ENCODE results near the gene MTSS2.

MTSS2 gene

GRCh38 chr16:70715055-70715858, 29.4 kb upstream of the MTSS2 start:
- peak; percentile 99 for FAIRE-seq
- DNase-seq (ENCODE audit: low spot score), result peak; percentile 95

- FAIRE-seq, result no peak
These were observed 28.8 kb upstream of the MTSS2 start for GRCh38 chr16:70714581-70715054.

GRCh38 chr16:70713824-70714223, 28.0 kb upstream of the MTSS2 start:
- no peak for DNase-seq (ENCODE audit: low spot score)
- FAIRE-seq, result no peak

More at GRCh38 chr16:70714581-70715054, 28.8 kb upstream of the MTSS2 start:
- no peak for DNase-seq (ENCODE audit: low spot score)

DNA sequence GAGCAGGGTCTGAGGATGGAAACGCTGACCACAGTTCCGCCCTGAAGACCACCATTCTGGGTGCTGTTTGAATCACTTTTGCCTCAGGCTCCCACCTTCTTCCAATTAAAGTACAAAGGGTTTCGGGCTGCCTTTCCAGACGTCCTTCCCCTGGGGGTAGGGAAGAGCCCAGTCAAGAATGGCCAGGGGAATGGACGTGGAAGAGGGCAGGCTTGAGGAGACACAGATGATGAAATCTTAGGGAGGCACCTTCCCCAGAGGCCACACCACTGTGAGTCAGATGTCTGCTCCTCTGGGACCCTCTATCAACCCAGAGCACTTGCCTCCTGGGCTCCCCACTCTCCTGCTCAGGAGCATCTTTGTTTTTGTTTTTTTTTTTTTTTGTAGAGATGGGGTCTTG, 27.5 kb upstream of the MTSS2 start:
- DNase-seq (ENCODE audit: low spot score), result no peak
- no peak for FAIRE-seq

DNA sequence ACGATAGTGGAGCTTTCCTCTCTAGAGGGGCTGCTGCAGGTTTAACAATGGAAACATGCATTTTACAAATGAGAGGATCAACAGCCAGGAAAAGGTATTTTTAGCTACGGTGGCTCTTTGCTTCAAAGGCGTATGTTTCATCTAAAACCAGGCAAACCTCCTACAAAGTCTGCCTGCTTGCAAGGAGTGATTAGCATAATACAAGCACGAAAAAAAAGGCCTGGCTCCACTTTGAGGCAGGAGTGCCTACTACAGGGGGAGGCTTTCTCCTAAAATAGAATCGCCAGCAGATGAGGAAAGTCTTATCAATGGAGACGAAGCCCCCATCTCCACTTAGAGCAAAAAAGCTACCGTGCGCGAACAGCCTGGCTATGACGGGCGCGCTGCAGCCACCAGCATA, 27.1 kb upstream of the MTSS2 start:
- DNase-seq (ENCODE audit: low spot score) (no peak), FAIRE-seq (no peak)

DNA sequence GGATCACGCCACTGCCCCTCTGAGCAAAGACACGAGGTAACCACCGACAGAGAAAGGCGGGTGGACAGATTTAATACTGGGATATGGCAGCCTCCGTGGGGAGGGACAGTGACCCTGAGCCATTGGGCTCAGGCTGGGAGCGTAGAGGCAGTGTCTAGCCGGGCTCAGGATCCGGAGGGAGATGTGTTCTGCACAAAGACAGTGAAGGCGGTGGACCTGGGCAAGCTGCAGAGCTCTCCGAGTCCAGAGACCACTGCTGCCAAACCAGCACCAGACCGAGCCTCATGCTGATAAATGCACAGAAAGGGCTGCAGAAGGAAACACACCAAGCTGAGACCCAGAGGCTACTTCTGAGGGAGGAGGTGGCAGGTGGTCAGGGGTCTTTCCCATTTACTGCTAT, 26.5 kb upstream of the MTSS2 start:
- no peak for DNase-seq (ENCODE audit: low spot score)
- FAIRE-seq, result no peak

GRCh38 chr16:70711211-70712031, 25.6 kb upstream of the MTSS2 start:
- DNase-seq (ENCODE audit: low spot score) (no peak), FAIRE-seq (no peak)

DNA sequence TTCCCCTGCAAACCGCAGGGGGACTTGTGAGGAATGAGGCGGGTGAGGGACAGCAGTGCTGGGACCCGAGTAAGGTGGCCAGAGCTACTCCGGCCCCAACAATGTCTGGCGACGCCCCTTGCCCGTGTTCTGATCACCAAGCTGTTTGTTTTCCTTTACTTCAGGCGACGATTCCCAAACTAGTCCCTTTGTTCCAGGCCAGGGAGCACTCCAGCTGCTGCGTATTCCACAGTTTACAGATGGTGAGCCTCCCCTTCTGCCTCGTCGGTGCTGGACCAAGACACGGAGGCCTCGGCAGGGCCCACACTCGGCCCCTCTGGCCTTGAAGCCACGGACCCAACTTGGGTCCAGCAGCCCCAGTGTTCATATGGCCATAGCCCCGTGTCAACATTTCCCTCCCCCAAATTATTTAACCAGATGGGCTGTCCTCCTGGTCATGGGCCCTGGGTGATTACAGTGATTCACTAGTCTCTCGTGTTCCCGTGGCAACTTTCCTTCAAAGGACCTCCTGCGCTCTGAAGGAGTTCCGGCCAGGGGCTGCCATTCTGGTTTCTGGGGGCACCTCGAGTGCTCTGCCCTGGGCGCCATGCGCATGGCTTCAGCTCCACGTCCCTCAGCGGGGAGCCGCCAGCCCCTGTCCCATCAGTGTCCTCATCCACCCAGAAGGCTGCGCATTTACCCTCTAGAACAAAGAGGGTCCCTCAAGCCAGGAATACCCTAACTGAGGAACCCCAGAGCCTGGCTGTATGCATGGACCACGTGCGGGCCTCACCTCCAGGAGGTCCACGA, 24.8 kb upstream of the MTSS2 start:
- DNase-seq (ENCODE audit: low spot score) (no peak), FAIRE-seq (no peak)

DNA sequence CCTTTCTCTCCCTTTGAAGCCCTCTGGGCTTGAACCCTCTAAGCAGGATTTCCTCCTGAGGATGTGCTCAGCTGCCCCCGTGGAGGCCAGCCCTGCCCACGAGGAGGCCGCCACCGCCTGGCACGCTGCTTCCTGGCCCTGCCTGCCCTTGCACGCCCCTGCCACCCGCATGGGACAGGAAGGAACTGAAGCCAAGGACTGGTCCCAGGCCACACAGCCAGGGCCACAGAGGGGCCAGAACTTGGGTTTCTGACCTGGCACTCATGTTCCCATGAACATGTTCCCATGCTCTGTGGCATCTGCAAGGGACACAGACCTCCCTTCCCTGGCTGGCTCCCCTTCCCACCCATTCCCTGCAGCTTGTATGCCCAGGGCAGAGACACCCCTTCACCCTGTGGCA, 24.1 kb upstream of the MTSS2 start:
- DNase-seq (ENCODE audit: low spot score), result no peak
- no peak for FAIRE-seq

DNA sequence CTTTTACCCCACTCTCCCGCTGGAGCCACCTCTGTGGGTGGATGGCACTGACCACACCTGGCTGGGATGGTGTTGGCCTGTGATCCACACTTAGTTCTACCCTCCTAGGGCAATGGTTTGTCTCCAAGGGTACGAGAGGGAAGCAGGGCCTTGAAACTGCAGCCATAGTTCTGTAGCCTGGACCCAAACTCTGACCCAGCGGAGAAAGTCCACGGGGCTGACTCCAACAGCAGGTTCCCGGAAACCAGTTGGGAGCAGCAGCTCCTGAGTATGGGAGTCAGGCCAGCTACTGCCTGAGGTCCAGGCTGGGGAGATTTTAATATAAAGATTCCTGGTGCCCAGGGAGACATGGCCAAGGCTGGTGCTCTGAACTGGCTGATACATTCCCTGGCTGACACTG, 23.6 kb upstream of the MTSS2 start:
- FAIRE-seq, result no peak
- no peak for DNase-seq (ENCODE audit: low spot score)

GRCh38 chr16:70708366-70709246, 22.8 kb upstream of the MTSS2 start:
- DNase-seq (ENCODE audit: low spot score) (no peak), FAIRE-seq (no peak)

- FAIRE-seq, result peak; percentile 27
These were observed 21.2 kb upstream of the MTSS2 start for GRCh38 chr16:70706948-70707465.

GRCh38 chr16:70705056-70705455, 19.2 kb upstream of the MTSS2 start:
- FAIRE-seq (no peak), DNase-seq (ENCODE audit: low spot score) (no peak)

More at GRCh38 chr16:70706948-70707465, 21.2 kb upstream of the MTSS2 start:
- DNase-seq (ENCODE audit: low spot score), result peak; percentile 57

DNA sequence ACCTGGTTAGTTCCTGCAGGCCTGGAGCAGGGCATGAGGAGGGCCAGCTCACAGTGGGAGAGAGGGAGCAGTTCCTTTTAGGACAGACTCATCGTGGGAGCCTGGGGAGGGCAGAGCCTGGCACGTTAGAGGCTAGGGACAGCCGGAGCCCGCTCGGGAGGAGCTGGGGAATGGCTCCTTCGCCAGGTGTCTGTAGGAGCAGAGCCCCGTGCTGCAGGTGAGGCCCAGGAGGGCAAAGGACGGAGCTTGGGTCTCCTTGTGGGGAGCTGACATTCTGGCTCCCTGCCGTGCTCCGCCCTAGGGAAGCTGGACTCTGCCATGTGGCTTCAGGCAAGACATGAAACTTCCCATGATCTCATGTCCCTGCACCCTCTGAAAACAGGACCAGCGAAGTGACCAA, 18.7 kb upstream of the MTSS2 start:
- no peak for FAIRE-seq

GRCh38 chr16:70703835-70704381, 18.1 kb upstream of the MTSS2 start:
- DNase-seq (ENCODE audit: low spot score), result no peak
- FAIRE-seq, result peak; percentile 44

More for the DNA sequence above, 18.7 kb upstream of the MTSS2 start:
- DNase-seq (ENCODE audit: low spot score), result no peak

DNA sequence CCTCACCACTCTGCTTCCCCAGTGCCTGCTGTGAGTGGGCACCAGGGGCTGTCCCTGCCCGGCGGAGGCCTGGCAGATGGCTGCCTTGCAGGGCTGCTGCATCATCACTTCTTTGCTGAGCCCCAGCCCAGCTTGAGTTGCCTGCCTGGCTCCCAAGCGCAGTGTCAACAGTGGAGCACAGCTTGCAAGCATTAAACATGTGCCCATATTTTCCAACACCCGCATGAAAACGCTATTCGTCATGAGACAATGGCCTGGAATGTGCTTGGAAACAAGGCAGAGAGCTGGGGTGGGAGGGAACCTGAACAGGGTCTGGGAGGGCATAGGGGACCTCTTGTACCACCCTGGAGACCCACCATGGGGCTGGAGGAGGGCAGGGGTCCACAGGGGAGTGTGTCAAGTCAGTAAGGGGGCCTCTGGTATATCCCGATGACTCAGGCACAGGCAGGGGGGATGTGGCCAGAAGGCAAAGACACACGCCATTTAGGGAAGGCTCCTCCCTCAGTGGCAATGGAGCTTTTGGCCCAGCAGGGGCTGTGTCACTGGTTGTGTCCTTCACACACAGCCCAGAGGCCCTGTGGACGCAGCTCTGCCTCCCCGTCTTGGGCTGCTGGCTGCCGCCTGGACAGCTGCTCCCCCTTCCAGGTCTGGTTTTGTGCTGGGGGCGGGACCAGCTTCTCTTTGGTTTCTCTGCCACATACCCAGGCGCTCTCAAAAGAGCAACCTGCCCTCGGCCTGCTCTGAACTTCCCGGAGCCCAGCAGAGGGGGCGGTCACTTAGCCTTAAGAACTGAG, 17.4 kb upstream of the MTSS2 start:
- no peak for FAIRE-seq
- peak; percentile 42 for DNase-seq (ENCODE audit: low spot score)

- FAIRE-seq, result no peak
- DNase-seq (ENCODE audit: low spot score), result no peak
These were observed 16.8 kb upstream of the MTSS2 start for GRCh38 chr16:70702624-70703023.

- FAIRE-seq, result no peak
These were observed 16.1 kb upstream of the MTSS2 start for GRCh38 chr16:70701998-70702397.

DNA sequence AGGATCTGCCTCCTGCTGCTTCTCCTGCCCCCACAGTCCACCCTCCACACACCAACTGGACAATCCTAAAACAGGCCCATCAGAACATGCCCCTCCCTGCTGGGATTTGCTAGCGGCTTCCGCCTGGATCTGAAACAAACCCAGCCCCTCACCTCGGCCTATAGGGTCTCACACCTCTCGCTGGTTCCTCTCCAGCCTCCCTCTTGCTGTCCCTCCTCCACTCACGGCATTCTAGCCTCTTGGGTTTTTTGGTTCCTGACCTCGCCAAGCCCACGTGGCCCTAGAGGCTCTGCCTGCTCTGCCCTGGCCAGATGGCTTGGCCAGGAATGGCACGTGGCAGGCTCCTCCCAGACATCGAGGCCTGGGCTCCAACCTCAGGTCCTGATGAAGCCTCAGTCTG, 15.7 kb upstream of the MTSS2 start:
- FAIRE-seq (no peak), DNase-seq (ENCODE audit: low spot score) (no peak)

More at GRCh38 chr16:70701998-70702397, 16.1 kb upstream of the MTSS2 start:
- no peak for DNase-seq (ENCODE audit: low spot score)

Data from urothelium cell line (cell line).